LNCaP clone FGC (cell line): ENCODE data around the gene BRICD5.

ENCODE experiments used
- DNase-seq: peaks from one replicate; pipeline ENCODE4 v3.0.0-alpha.2; 2011; ENCODE audit warnings: low read depth
- H3K4me3 ChIP-seq: 2 replicates; pipeline ENCODE4 v1.5.1; 2011; ENCODE audit warnings: mild to moderate bottlenecking, low read depth, low read length, control low read depth
- TF ChIP-seq, protein P1 (sequence below): IDR thresholded peaks from 2 replicates; pipeline ENCODE4 v1.5.1; 2012; ENCODE audit warnings: mild to moderate bottlenecking; ENCODE audit not compliant: control insufficient read depth, insufficient read depth; ENCODE audit errors: extremely low read depth

Gene BRICD5

DNA sequence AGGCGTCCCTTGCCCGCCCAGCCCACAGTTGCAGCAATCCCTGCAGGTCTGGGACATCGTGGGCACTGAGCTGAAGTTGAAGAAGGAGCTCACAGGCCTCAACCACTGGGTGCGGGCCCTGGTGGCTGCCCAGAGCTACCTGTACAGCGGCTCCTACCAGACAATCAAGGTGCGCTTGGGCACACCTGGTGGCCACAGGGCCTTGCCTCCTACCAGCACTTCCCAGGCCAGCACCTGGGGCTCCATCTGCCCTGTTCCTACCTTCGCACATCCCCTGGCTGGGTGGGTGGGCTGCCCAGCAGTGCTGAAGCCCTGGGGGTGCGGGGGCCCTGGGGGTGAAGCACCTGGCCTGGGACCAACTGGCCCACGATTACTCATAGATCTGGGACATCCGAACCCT is 35.2 kb downstream of the BRICD5 start:
- no peak overlapping the region for H3K4me3 ChIP-seq
- TF ChIP-seq, protein P1, sequence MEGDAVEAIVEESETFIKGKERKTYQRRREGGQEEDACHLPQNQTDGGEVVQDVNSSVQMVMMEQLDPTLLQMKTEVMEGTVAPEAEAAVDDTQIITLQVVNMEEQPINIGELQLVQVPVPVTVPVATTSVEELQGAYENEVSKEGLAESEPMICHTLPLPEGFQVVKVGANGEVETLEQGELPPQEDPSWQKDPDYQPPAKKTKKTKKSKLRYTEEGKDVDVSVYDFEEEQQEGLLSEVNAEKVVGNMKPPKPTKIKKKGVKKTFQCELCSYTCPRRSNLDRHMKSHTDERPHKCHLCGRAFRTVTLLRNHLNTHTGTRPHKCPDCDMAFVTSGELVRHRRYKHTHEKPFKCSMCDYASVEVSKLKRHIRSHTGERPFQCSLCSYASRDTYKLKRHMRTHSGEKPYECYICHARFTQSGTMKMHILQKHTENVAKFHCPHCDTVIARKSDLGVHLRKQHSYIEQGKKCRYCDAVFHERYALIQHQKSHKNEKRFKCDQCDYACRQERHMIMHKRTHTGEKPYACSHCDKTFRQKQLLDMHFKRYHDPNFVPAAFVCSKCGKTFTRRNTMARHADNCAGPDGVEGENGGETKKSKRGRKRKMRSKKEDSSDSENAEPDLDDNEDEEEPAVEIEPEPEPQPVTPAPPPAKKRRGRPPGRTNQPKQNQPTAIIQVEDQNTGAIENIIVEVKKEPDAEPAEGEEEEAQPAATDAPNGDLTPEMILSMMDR = no peak
- DNase-seq = no peak

DNA sequence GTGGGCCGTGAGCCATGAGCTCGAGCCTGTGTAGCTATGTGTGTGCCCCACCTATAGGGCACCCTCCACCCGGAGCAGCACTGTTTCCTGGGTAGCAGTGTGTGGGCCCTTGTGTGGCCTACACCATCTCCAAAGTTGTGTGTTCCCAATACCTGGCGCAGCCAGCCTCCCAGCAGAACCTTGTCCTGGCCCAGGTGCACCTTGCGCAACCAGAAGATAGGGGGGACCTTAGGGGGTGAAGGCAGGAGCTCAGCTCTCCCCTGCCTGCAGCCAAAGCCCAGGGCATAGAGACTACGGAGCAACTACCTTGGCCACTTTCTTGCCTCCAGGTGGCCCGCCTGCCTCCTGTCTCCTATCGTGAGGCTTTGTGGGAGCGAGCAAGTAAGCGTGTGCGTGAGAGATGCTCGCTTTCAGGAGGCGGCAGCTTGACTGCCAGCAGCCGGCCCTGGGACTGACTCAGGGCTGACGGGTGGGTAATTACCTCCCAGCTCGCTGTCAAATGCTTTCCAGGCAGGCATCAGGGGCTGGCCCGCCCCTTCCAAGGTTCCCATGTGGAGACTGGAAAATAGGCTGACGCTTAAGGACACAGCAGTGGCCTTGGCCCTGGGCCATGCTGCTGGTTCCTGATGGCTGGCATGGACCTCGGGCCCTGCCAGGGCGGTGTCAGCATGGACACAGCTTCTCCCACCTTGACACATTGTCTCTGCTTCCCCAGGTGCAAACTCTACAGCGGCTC is 36.1 kb downstream of the BRICD5 start:
- no peak for DNase-seq
- H3K4me3 ChIP-seq = no peak overlapping the region
- TF ChIP-seq, protein P1 = no peak

DNA sequence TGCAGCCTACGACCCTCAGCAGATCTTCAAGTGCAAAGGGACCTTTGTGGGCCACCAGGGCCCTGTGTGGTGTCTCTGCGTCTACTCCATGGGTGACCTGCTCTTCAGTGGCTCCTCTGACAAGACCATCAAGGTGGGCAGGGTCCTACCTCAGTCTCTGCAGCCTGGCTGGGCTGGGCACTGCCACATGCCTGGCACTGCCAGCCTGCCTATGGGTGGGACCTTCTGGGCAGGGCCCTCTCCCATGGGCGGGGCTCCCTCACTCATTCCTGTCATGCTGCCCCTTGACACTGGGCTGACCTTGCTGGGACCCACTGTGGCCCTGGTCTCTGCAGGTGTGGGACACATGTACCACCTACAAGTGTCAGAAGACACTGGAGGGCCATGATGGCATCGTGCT is 36.7 kb downstream of the BRICD5 start:
- no peak for DNase-seq
- no peak overlapping the region for H3K4me3 ChIP-seq
- TF ChIP-seq, protein P1 = no peak

DNA sequence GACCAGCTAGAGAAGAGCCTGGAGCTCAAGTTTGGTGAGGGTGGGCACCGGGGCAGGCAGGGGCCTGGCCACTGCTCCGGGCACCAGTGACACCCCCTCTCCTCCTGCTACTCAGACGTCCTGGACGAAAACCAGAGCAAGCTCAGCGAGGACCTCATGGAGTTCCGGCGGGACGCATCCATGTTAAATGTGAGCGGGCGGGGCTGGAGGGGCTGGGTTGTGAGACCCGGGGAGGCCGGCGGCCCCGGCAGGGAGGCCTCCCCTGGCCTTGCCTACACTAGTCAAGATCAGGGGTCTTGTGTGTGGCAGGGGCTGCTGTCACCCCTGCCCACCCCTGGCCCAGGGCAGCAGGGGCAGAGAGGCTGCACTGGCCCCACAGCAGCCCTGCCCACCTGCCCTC is 37.3 kb downstream of the BRICD5 start:
- TF ChIP-seq, protein P1 = no peak
- DNase-seq = no peak
- no peak overlapping the region for H3K4me3 ChIP-seq

DNA sequence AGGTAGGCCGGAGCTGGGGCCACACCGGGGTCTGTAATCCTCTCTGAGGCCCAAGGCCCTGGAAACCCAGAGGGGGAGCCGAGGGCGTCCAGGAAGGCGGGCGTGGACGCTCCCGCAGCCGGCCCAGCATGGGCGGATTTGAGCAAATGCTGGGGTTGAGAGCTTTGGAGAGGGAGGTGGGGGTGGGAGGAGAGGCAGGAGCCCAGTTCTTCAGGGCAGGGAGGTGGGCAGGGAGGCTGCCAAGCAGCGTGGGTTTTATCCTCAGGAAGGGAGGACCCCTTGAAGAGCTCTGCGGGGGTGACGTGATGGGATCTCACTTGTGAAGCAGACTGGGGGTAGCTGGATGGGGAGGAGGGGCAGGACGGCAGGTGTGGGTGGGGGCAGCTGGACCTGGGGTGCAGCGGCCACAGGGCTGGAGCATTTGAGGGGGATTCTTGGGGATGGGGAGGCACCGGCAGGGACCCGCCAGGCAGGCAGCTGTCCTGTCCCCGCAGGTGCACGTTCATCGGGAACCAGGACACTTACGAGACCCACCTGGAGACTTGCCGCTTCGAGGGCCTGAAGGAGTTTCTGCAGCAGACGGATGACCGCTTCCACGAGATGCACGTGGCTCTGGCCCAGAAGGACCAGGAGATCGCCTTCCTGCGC is 37.9 kb downstream of the BRICD5 start:
- no peak for DNase-seq
- TF ChIP-seq, protein P1 = no peak

DNA sequence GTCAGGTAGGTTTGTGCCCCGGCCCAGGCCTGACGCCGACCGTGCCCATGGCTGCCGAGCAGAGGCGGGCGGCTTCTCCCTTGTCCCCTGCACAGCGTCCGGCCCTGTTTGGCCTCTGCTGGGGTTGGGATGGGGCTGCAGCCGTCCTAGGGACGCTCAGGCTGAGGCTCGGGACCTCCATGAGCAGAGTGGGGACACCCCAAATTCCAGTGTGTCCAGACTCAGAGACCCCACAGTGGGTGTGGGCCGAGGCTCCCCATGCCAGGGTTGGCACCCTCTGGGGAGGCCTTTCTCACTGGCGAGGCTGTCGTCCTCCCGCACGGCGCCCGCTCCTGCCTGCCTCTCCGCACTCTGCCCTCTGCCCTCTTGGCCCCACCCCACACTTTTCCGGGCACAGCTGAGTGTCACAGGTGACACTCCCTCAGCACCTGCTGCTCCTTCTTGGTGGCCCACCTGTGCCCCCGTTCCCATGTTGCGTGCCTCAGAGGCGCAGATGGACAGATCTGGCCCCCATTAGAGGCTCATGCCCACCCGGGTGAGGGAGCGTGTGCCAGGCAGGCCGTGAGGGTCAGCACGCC is 39.0 kb downstream of the BRICD5 start:
- no peak for DNase-seq
- TF ChIP-seq, protein P1 = no peak
- H3K4me3 ChIP-seq = no peak overlapping the region

More for the DNA sequence above, 37.9 kb downstream of the BRICD5 start:
- H3K4me3 ChIP-seq = no peak overlapping the region
